Measurements from ENCODE around the gene SH3BP4.

DNA sequence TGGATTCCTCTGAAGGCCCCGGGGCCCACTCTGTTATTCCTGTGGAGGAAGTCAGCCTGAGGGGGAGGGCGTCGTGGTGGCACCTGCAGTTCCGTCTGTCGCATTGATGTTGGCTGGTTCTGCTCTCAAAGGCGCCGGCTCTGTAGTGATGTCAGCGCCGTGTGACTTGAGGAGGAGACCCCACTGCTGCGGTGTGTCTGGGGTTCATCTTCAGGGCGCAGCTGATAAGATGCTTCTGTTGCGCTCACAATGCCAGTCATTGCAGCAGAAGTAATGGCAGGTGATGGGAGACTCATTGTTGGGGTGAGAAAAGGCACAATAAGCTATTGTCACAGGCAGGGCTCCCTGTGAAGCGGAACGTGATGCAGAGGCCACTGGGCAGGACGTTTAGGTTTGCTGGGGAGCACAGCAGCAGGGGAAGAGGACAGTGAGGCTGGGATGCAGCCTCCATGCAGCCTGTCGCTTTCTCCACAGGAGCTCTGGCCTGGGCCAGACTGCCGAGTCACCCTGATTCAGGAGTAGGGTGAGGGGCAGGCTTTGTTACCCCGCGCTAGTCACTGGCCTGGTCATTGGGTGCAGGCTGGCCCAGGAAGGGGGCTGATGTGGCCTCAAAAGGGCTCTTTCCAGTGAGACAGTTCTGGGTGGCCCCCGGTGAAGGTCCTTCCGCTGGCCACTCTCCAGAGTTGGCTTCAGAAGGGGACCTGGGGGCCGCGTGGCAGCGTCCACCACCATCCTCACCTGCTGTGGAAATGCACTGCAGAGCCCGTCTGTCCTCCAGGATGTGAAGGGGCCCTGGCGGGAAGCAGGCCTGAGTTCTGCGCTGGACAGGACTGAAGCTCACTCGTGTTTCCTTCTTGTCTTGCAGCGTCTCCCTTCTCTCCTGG, 42.9 kb downstream of the SH3BP4 start:
- TF ChIP-seq, protein P1, sequence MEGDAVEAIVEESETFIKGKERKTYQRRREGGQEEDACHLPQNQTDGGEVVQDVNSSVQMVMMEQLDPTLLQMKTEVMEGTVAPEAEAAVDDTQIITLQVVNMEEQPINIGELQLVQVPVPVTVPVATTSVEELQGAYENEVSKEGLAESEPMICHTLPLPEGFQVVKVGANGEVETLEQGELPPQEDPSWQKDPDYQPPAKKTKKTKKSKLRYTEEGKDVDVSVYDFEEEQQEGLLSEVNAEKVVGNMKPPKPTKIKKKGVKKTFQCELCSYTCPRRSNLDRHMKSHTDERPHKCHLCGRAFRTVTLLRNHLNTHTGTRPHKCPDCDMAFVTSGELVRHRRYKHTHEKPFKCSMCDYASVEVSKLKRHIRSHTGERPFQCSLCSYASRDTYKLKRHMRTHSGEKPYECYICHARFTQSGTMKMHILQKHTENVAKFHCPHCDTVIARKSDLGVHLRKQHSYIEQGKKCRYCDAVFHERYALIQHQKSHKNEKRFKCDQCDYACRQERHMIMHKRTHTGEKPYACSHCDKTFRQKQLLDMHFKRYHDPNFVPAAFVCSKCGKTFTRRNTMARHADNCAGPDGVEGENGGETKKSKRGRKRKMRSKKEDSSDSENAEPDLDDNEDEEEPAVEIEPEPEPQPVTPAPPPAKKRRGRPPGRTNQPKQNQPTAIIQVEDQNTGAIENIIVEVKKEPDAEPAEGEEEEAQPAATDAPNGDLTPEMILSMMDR (IDR thresholded peaks at IDR 0.05; ENCODE audit: low read depth, low read length, missing input control) = no peak
- TF ChIP-seq MAX (IDR thresholded peaks at IDR 0.05) (no peak), RAD21 (IDR thresholded peaks at IDR 0.05) (no peak), REST (IDR thresholded peaks at IDR 0.05) (no peak), TAF1 (conservative IDR thresholded peaks at IDR 0.05) (no peak), JUND (IDR thresholded peaks at IDR 0.05) (no peak)
- TF ChIP-seq, protein P2, sequence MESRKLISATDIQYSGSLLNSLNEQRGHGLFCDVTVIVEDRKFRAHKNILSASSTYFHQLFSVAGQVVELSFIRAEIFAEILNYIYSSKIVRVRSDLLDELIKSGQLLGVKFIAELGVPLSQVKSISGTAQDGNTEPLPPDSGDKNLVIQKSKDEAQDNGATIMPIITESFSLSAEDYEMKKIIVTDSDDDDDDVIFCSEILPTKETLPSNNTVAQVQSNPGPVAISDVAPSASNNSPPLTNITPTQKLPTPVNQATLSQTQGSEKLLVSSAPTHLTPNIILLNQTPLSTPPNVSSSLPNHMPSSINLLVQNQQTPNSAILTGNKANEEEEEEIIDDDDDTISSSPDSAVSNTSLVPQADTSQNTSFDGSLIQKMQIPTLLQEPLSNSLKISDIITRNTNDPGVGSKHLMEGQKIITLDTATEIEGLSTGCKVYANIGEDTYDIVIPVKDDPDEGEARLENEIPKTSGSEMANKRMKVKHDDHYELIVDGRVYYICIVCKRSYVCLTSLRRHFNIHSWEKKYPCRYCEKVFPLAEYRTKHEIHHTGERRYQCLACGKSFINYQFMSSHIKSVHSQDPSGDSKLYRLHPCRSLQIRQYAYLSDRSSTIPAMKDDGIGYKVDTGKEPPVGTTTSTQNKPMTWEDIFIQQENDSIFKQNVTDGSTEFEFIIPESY (IDR thresholded peaks at IDR 0.05) = no peak
